HG02571 (cell line): ENCODE data around the gene NPPB.

ENCODE experiments used
- ATAC-seq: cut with Tn5 transposase; IDR thresholded peaks from one replicate; pipeline ENCODE4 v1.9.1; 2021; ENCODE audit warnings: mild to moderate bottlenecking, moderate library complexity; ENCODE audit not compliant: unreplicated experiment

NPPB gene

GRCh38 chr1:11881749-11882441, 23.1 kb upstream of the NPPB start:
- no peak for ATAC-seq

- no peak for ATAC-seq
Observed at GRCh38 chr1:11880911-11881748, 22.4 kb upstream of the NPPB start.

- ATAC-seq = no peak
Observed at GRCh38 chr1:11880181-11880575, 21.4 kb upstream of the NPPB start.

- ATAC-seq = no peak
Observed at GRCh38 chr1:11879311-11880180, 20.8 kb upstream of the NPPB start.

GRCh38 chr1:11878891-11879190, 20.1 kb upstream of the NPPB start:
- no peak for ATAC-seq

- no peak for ATAC-seq
Observed at GRCh38 chr1:11878081-11878890, 19.5 kb upstream of the NPPB start.

GRCh38 chr1:11877074-11877473, 18.3 kb upstream of the NPPB start:
- ATAC-seq = no peak

- no peak for ATAC-seq
Observed at GRCh38 chr1:11875094-11875493, 16.3 kb upstream of the NPPB start.

GRCh38 chr1:11874624-11875023, 15.9 kb upstream of the NPPB start:
- ATAC-seq = no peak

GRCh38 chr1:11874258-11874562, 15.5 kb upstream of the NPPB start:
- no peak for ATAC-seq

- ATAC-seq = no peak
Observed at GRCh38 chr1:11873395-11874257, 14.9 kb upstream of the NPPB start.

- ATAC-seq = no peak
Observed at GRCh38 chr1:11872545-11872944, 13.8 kb upstream of the NPPB start.

- no peak for ATAC-seq
Observed at GRCh38 chr1:11869650-11870207, 11.0 kb upstream of the NPPB start.

GRCh38 chr1:11869104-11869503, 10.4 kb upstream of the NPPB start:
- no peak for ATAC-seq

- ATAC-seq = no peak
Observed at GRCh38 chr1:11868331-11868980, 9.7 kb upstream of the NPPB start.

- no peak for ATAC-seq
Observed at GRCh38 chr1:11862890-11863289, 4.1 kb upstream of the NPPB start.

- ATAC-seq = no peak
Observed at GRCh38 chr1:11860587-11860986, 1.8 kb upstream of the NPPB start.

- no peak for ATAC-seq
Observed at GRCh38 chr1:11860083-11860482, 1.3 kb upstream of the NPPB start.
